ENCODE results near the gene SIRPG.
"Not testable (repeated sequence)": the region's sequence is repeated elsewhere in the genome, so short reads cannot be mapped to it uniquely, and the experiment has no call there.

The SIRPG gene

DNA sequence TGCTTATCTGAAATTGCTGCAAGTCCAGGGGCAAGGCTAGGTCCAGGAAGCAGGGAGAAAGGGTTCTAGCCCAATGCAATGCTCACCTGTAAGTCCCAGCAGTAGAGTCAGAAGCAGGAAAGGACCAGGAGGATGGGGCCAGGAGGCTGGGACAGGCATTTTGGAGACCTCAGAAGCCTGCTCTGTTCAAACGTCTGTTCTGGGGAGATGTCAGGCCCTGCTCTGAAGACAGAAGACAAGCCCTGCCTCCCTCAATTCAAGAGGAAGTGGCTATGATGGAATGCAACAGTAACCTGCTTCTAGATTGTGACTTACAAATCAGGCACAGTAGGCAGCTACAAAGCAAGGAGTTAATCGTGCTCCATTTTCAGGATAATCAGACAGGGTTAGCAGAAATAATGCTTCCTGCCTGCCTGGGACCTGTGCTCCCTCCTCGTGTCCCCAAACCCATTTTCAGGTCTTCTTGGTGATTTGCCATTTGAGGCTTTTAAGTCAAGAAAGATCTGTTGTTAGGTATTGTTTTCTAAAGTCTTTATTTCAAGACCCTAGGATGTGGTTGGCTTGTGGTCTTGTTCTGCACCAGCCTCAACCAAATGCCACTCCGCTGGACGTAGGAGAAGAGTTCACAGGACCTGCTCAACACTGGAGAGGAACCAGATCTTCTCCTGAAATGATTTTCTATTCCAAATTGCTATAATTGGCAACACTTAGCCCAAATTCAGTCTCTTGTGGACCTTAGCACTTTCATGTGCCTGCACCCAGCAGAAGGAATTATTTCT is at the start of gene SIRPG:
Gene SIRPG, minus strand, starts transcription at position 224 of the 779 bp plus-strand sequence. Its CDS starts 65 bp downstream, at position 159.
- FAIRE-seq = no peak

DNA sequence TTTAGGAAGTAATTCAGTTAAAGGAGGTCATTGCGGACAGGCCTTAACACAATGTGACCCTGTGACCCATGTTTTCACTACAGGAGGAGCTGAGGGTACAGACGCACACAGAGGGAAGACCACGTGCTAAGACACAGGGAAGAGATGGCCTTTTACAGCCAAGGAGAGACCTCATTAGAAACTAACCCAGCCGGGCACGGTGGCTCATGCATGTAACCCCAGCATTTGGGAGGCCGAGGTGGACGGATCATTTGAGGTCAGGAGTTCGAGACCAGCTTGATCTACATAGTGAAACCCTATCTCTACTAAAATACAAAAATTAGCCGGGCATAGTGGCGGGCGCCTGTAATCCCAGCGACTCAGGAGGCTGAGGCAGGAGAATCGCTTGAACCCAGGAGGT is 49.3 kb upstream of the SIRPG start:
- FAIRE-seq = not testable (repeated sequence)

DNA sequence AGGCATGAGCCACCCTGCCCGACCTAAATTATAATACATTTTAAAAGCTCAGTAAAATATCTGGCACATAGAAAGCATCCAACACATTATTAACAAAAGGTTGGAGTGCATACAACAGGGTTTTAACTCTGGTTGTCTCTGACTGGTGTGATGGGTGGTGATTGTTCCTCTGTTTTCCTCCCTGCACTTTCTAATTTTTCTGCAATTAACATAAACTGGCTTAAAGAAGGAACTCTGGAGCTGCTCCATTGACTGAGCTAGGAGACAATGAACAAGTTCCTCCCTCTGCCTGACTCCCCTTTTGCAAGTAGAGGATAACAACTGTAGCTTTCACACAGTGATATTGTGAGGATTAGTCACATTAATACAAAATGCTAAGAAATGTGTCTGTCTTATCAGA is 48.5 kb upstream of the SIRPG start:
- no peak for FAIRE-seq

DNA sequence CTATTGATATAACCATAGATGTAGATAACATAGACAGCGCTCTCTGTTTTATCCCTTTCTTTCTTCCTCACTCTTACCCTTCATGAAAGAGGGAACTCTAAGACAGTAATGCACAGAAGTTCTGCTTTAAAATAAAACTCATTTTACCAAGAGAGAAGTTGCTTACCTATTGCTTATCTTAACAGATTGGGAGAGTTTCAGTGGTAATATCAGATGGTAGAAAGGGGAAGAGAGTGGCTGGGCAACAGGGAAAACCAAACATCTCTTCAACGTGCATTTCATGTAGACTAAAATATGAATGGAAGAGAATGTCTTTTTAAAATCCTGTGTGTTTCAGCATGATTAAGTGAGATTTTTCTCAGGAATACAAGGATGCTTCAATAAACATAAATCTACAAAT is 45.3 kb upstream of the SIRPG start:
- no peak for FAIRE-seq

DNA sequence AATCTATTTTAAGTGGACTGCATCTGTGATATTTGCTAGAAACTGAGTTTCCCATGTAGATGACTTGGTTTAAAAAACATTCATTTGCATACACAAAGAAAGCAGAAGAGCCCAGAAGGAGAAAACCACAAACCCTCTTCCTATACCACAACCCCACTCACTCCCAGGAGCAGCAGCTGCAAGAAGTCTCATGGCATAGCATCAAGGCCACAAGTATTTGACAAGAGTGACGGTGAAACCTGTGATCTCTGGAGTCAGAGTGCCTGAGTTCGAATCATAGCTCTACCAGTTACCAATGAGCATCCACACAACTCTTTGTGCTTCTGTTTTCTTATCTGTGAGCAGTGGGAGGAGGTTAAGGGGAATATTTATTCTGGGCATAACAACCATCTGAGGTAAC is 44.7 kb upstream of the SIRPG start:
- no peak for FAIRE-seq

DNA sequence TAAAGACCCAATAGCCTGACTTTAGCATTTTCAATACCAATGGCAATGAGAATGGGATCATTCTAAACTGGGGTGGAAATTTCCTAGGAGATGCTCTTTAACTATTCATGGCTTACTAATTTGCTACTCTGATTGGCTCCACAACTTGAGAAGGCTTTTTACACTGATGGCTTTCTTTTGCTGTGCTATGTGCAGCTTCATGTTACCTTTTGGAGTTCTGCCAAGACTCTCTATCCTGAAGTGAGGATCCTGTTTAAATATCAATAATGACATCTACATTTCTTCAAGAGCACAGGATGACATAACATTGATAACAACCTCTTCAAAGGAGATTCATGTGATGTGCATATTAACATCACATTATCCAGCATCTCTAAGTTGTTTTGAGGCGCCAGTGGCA is 43.4 kb upstream of the SIRPG start:
- FAIRE-seq = no peak

DNA sequence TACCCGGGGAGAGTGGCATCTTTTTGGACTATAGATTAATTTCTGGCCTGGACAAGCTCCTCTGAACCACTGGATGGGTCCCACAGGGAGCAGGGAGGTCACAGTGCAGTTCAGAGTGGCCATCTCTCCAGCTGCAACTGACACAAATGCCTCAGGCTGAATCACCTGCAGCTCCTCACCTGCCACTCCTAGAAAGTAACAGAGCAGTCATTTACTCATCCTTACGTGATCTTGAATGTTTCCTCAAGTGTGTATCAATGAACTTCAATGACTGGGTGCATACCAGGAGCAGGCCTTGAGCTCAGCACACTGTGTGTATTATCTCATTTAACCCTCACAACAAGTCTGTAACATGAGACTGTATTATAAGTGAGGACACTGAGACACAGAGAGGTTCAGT is 40.0 kb upstream of the SIRPG start:
- no peak for FAIRE-seq

DNA sequence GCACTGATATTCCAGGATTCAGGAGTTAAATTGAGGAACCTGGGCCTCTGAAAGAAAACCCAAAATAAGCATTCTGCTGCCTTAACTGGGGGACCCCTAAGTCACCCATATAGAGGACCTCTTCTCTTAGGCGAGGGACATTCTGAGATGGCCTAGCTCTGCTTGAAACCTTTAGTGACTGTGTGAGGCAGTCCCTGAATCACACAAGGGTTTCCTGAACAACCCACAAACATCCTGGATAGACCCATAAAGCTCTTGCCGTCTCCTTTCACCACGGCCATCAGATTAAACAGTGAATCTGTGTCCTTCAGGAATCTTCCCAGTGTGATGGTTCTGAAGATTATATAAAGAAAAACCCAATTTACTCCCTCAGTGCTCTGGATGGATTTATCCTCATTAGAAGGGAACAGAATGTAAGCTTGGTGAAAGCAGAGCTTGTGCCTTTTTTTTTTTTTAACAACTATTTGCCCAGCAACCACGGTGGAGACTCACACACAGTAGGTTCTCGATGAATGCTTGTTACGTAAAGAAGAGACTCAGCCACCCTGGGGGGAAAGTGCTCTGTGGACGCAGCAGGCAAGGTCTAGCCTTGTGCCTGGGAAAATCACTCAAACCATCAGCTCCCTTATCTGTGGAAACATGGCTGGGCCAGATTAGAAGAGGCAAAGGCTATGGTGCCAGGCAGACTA is 39.1 kb upstream of the SIRPG start:
- no peak for FAIRE-seq

DNA sequence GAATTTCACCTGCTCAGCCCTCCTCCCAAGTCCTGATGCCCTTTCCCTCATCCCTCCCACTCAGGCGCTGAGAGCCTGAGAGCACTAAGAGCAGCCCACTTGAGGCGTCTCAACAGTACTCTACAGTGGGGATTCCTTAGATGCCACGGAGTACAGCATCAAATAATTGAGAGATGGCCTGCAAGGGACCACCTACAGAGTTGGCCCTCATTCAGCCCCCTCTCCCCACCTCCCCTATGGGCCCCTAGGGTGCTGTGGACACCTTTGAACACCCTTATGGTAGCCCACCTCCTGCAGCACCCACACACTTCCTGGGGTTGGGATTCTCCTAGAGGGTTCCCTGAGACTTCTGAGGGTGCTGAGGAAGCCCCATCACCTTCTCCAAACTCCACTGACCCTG is 37.1 kb upstream of the SIRPG start:
- FAIRE-seq = no peak

DNA sequence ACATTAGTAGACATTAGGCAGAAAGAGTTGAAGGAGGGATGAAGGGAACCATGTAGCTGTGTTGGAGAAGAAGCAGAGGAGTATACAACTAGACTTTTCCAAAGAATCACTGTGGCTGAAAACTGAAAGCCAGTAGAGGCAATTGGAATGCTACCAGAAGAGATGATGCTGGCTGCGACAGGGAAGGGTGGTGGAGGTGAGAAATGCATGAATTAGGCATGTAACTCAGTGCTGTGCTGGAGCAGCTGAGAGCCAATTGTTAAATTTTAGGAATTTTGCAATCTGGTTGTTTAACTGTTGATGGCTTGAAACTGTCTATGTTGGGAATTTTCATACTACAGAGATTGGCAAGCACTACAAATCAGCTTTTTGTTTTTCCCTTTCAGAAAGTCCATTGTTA is 35.8 kb upstream of the SIRPG start:
- no peak for FAIRE-seq

DNA sequence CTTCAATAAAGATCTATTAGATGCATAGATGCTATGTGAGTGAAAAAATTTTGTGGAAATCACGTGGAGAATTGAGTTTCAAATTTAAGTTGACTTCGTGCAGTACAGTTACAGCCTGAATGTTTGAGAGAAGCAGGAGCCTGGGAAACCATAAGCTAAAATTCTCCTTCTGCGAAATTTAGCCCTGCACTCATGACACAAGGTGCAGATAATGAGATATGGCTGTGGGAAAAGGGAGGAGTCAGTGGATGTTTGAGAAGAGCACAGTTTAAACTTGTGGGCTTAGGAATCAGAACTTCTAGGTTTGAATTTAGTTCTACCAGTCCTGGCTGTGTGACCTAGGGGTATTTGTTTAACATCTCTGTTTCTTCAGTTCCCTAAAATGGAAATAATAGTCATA is 32.1 kb upstream of the SIRPG start:
- FAIRE-seq = no peak

DNA sequence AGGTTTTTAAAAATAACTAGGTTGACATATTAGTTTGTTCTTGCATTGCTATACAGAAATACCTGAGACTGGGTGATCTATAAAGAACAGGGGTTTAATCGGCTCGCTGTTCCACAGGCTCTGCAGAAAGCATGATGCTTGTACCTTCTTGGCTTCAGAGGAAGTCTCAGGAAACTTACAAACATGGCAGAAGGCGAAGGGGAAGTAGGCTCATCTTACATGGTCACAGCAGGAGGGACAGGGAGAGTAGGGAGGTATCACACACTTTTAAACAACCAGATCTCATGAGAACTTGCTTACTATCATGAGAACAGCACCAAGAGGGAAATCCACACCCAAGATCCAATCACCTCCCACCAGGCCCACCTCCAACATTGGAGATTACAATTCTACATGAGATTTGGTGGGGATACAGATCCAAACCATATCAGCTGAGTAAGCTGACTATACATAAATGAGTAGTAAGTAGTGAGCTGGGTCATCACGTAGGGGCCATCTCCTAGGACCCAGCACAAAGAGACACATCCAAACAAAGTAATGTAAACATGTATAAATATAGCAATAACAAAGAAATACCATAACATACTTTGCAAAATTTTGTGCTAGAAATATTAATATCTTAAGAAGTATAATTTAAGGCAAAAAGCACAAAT is 31.4 kb upstream of the SIRPG start:
- FAIRE-seq = no peak

DNA sequence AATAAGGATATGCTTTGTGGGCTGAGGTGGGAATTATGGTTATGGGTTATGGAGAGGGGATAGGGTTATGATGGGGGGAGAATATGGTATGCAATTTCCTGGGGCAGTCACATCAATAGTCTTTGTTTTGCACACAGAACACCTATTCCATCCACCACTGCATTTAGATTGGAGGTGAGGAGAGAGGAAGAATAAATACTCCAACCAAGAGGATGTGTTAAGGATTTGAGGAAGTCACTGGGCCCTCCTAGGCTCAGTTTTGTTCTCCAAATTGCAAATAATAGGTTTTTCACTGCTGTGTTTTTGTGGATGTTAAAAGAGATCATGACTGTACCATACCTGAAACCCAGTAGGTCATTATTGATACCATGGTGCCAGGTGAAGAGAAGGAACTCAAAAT is 29.5 kb upstream of the SIRPG start:
- no peak for FAIRE-seq

DNA sequence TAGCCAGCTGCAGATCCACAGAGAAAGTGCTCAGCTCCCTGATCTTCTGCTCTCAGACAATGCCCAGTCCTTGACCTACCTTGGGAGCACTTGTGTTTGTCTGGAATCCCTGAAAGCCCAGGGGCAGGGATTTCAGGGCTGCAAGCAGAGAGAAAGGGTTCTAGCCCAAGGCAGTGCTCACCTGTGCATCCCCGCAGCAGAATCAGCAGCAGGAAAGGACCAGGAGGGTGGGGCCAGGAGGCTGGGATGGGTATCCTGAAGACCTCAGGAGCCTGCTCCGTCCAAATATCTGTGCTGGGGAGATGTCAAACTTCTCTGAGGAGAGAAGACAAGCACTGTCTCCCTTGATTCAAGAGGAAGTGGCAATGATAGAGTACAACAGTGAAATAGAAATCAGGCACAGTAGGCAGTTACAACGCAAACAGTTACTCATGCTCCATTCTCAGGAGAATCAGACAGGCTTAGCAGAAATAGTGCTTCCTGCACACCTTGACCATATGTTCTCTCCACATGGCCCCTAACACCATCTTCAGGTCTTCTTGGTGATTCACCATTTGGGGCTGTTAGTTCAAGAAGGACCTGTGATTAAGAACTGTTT is 28.7 kb upstream of the SIRPG start:
- no peak for FAIRE-seq

DNA sequence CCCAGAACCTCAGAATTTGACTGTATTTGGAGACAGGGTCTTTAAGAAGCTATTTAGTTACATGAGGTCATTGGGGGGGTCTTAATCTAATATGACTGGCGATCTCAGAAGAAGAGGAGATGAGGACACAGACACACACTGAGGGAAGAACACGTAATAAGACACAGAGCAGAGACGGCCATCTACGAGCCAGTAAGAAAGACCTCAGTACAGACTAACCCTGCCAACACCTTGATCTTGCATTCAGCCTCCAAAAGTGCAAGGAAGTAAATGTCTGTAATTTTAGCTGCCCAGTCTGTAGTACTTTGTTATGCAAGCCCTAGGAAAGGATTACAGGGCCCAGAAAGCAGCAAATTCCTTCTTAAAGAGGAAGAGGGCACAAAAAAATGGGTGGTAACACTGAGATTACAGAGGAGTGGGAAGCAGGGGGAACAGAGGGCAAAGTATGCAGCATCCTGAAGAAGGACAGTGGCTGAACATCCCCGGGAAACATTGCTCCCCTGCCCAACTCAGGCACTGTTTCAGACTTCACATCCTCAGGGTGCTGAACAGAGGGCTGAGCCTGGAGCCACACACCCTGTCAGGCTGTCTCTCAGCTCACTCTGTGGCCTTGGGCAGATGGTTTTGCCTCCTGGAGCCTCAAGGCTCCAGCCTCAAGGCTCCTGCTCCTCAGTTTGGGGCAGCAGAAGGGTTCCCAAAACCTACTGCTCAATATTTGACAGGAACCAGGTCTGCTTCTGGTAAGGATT is 27.9 kb upstream of the SIRPG start:
- FAIRE-seq = no peak

DNA sequence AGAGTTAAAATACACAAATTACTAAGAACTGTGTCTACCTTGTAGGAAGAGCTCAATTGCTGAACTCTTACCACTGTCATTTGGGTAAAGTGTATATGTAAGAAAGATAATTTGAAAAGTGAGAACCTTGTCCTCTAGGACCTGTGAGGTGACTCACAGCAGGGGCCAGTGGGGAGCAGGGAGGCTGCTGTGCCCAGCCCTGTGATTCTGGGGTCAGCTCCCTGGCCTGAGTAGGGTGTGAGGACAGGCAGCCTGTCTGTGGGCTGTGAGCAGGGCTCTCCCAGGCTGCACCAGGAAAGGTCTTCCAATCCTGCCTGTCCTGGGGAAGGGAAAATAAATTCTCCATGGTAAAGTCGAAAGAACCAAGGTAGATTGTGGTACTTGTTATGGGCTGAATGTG is 27.3 kb upstream of the SIRPG start:
- FAIRE-seq = no peak

DNA sequence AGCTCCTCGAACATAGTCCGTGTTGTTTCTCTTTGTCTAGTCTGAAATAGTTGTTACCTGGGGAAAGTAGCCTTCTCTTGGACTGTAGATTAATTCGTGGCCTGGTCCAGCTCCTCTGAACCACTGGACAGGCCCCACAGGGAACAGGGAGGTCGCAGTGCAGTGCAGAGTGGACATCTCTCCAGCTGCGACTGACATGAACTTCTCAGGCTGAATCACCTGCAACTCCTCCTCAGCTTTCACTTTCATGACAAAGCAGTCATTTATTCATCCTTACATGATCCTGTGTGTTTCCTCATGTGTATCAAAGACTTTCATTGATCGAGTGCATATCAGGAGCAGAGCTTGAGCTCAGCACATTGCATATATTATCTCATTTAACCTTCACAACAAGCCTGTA is 19.1 kb upstream of the SIRPG start:
- FAIRE-seq = no peak

DNA sequence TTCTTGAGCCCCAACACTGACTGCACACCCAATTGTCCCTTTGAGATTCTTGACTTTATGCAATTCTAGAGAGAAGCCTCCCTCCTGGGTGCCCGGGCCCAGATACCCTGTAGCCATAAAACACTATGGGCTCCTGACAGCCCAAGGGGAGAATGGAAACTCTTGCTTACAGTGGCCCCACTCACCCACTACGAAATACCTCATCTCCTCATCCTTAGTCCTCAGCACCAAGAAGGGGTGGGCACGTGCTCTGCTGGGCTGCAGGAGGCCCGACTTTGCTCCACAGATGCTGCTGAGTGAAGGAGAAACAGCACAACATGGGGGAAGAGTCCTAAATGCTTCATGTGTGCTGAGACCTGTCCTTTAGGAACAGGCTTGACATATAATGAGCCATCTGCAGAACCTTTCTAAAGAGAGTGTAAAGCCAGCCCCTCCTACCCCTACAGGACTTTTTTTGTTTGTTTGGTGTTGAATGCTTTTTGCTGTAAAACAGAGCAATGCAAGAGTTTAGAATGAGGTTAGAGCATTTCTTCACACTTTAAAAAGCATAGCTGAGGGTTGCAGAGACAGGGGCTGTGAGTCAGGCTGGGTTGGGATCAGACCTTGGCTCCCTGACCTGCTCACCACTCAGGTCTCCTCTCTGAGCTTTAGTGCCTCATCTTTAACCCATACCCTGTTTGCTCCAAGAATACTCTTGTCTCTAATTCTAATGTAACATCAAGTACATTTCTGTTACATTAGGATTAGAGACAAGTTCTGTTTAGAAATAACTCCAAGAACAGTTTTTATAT is 17.6 kb upstream of the SIRPG start:
- FAIRE-seq = no peak

DNA sequence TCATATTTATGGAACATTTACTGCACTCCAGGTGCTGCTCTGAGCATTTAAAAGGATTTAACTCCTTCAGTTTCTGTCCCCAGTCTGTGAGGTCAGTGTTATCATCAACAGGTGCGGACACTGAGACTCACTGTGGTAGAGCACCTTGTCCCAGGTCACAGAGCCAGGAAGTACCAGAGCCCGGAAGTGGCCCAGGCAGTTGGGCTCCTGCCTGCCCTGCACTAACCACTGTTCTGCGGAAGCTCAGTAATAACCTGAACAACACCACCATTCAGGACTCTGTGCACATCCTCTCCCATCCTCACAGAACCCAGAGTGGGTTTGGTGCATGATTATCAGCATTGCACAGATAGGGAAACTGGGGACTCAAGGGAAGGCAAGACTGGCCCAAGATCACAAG is 16.8 kb upstream of the SIRPG start:
- FAIRE-seq = no peak

DNA sequence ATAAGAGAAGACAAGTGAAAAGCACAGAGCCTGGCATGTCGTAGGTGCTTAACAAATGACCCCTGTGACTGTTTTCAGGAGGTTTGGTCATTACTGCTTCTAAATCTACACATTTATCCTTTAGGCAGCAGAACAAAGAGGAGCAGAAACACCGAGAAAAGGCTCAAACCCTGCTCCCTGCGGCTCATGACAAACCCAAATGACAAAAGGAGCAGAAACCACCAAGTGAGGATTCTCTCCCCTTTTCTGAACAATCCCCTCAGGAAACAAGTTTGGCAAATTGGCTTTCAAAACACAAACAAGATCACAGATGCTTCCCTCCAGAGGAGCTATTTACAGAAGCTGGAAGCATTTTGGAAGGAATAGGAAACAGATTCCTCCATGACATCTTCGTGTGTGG is 15.8 kb upstream of the SIRPG start:
- no peak for FAIRE-seq

DNA sequence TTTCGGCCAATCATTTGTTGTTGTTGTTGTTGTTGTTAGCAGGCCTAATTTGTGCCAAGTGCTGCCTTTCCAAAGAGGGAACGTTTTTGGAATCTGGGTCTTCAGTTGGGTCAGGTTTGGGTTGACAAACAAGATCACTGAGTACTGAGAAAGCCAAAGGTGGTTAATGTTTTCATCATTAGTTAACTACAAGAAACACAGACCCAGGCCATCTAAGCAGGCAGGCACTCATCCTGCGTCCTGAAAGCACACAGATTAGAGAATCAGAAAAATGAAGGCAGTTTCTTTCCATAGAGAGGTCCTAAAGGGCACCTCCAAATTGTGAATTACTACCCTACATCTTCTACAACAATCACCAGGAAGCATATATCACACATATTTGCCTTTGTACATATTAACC is 15.1 kb upstream of the SIRPG start:
- FAIRE-seq = no peak

All from A204.1 (cell line).